Measurements from ENCODE around the gene TMEM108. TPM values are rescaled to one million over a fixed set of nuclear protein-coding genes. Genes with fewer than 3 reads are reported as not detected.

The TMEM108 gene
- polyA plus RNA-seq, 1 donor (not counting 4 experiments of a cell fraction or from before 2014, with no cell fraction given) = not detected

DNA sequence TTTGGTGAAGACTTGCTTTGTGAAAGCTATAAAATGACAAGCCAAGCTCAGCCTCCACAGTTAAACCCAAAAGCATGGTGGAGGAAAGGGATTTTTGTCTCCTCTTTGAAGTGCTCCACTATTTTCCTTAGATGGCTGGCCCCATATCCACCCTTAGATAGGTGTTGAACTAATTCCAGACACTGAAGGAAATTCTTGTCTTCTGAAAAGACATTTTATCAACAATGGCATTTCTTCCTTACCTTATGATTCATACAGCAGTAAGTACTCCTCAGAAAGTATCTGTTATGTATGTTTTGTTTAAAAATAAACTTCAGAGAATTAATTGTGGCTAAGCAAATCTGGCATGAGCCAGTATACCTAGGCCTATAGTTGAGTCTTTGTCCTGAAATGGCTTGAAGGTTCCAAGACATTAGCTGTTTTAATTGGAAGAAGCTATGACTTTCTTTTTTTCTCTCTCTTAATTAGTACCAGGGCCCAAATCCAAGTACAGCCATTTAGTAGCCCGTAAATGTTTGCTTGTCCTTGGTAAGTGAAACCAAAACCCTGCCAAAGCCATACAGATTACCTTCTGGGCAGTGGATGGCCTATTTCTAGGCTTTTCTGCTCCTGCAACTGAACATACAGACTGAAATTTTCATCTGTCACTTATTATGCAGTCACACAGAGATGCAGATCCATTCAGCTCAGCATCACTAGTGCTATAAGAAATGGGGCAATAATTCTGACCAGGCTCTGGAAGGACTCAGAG is 356.5 kb downstream of the TMEM108 start:
- no peak overlapping the region for H3K4me3 ChIP-seq (ENCODE audit: control insufficient read depth in 2 of 3, extremely low read depth in 1 of 3, insufficient read depth in 2 of 3, low read depth in 1 of 3, low read length in 3 of 3)
- H3K9me3 ChIP-seq (ENCODE audit: control insufficient read depth, low read depth, low read length) = no peaks in the 10 kb centered on the region
- dilution Hi-C loops (cut with MboI; ENCODE audit: extremely low pct_ligation_motif_present, low sequenced_read_pairs) = no loop called here
- no peaks in the 10 kb centered on the region for H3K27me3 ChIP-seq (ENCODE audit: control insufficient read depth, extremely low read depth, insufficient read depth, low read length)
- H3K79me2 ChIP-seq (ENCODE audit: control insufficient read depth, insufficient read depth, low read length) = no peaks in the 10 kb centered on the region
- no peak overlapping the region for H2AFZ ChIP-seq (ENCODE audit: control insufficient read depth, low read length)
- no peaks in the 10 kb centered on the region for H3K9me1 ChIP-seq (ENCODE audit: control insufficient read depth, extremely low read depth, insufficient read depth, low read length)
- no peak for DNase-seq (ENCODE audit: low read depth, low spot score)
- no peak overlapping the region for H3K4me2 ChIP-seq (ENCODE audit: control insufficient read depth, extremely low read depth, insufficient read depth, low read depth, low read length)
- no peaks in the 10 kb centered on the region for H4K20me1 ChIP-seq (ENCODE audit: control insufficient read depth, extremely low read depth, insufficient read depth, low read length)
- TF ChIP-seq EZH2 (IDR thresholded peaks at IDR 0.05; ENCODE audit: low read length) = no peak
- no peak for TF ChIP-seq CTCF (optimal IDR thresholded peaks at IDR 0.05 in 1 of 3, IDR thresholded peaks at IDR 0.05 in 1 of 3, conservative IDR thresholded peaks at IDR 0.05 in 1 of 3; ENCODE audit: extremely low read depth in 1 of 3, insufficient read depth in 2 of 3, low read length in 3 of 3)
- no peak overlapping the region for H3K9ac ChIP-seq (ENCODE audit: control insufficient read depth, extremely low read depth, insufficient read depth, low read length)
- no peaks in the 10 kb centered on the region for H3K36me3 ChIP-seq (ENCODE audit: control insufficient read depth in 2 of 2, extremely low read depth in 1 of 2, insufficient read depth in 2 of 2, low read length in 2 of 2)
- FAIRE-seq = no peak
- H3K27ac ChIP-seq (ENCODE audit: control insufficient read depth, insufficient read depth, low read length) = no peak overlapping the region
- H3K4me1 ChIP-seq (ENCODE audit: control insufficient read depth, extremely low read depth, insufficient read depth, low read length) = no peaks in the 10 kb centered on the region

GRCh38 chr3:133396906-133397305 is 358.7 kb downstream of the TMEM108 start:
- TF ChIP-seq CTCF (optimal IDR thresholded peaks at IDR 0.05 in 1 of 3, IDR thresholded peaks at IDR 0.05 in 1 of 3, conservative IDR thresholded peaks at IDR 0.05 in 1 of 3; ENCODE audit: extremely low read depth in 1 of 3, insufficient read depth in 2 of 3, low read length in 3 of 3) (no peak), EZH2 (IDR thresholded peaks at IDR 0.05; ENCODE audit: low read length) (no peak)
- H3K4me2 ChIP-seq (ENCODE audit: control insufficient read depth, extremely low read depth, insufficient read depth, low read depth, low read length) = no peak overlapping the region
- H3K9ac ChIP-seq (ENCODE audit: control insufficient read depth, extremely low read depth, insufficient read depth, low read length) = no peak overlapping the region
- no peak for FAIRE-seq
- no peak overlapping the region for H3K4me3 ChIP-seq (ENCODE audit: control insufficient read depth in 2 of 3, extremely low read depth in 1 of 3, insufficient read depth in 2 of 3, low read depth in 1 of 3, low read length in 3 of 3)
- no peak for DNase-seq (ENCODE audit: low read depth, low spot score)
- no peak overlapping the region for H2AFZ ChIP-seq (ENCODE audit: control insufficient read depth, low read length)
- H4K20me1 ChIP-seq (ENCODE audit: control insufficient read depth, extremely low read depth, insufficient read depth, low read length) = no peaks in the 10 kb centered on the region
- H3K9me3 ChIP-seq (ENCODE audit: control insufficient read depth, low read depth, low read length) = no peaks in the 10 kb centered on the region
- H3K79me2 ChIP-seq (ENCODE audit: control insufficient read depth, insufficient read depth, low read length) = no peaks in the 10 kb centered on the region
- no peak overlapping the region for H3K27ac ChIP-seq (ENCODE audit: control insufficient read depth, insufficient read depth, low read length)
- no peaks in the 10 kb centered on the region for H3K9me1 ChIP-seq (ENCODE audit: control insufficient read depth, extremely low read depth, insufficient read depth, low read length)
- H3K36me3 ChIP-seq (ENCODE audit: control insufficient read depth in 2 of 2, extremely low read depth in 1 of 2, insufficient read depth in 2 of 2, low read length in 2 of 2) = no peaks in the 10 kb centered on the region
- dilution Hi-C loops (cut with MboI; ENCODE audit: extremely low pct_ligation_motif_present, low sequenced_read_pairs) = no loop called here
- no peaks in the 10 kb centered on the region for H3K27me3 ChIP-seq (ENCODE audit: control insufficient read depth, extremely low read depth, insufficient read depth, low read length)
- H3K4me1 ChIP-seq (ENCODE audit: control insufficient read depth, extremely low read depth, insufficient read depth, low read length) = no peaks in the 10 kb centered on the region

Measured in keratinocyte (primary cell).